ENCODE measurements around the gene STX8. TPM values are rescaled to one million over a fixed set of nuclear protein-coding genes. Genes with fewer than 3 reads are reported as not detected.

Gene STX8
- total RNA-seq, 1 experiment from 2014 or later, result 38.8 TPM

DNA sequence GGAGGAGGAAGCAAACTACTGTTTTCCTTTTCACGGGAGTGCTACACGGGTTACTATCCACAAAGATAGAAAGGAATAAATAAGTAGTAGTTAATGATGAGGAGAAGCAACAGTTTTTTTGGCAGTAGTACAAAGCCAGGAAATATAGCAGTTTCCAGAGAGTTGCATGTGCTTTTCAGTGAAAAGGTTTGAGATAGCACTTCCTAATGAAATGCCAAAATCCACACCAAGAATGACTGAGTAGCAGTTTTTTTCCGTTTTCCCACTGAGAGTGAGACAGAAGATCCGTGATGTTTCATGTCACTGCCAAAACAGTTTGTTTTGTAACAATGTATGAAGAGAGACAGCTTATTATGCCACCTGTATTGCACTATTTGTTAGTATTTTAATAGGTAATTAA is 129.1 kb downstream of the STX8 start:
- Histone ChIP-seq H3K9me3 (ENCODE audit: control insufficient read depth in 1 of 2, insufficient read depth in 1 of 2, low read depth in 1 of 2, low read length in 2 of 2) (no peaks in the 10 kb centered on the region), H3K4me2 (ENCODE audit: low read length) (no peak overlapping the region), H3K9me2 (ENCODE audit: insufficient read depth) (no peaks in the 10 kb centered on the region), H3K36me3 (ENCODE audit: control insufficient read depth in 1 of 2, insufficient read depth in 2 of 2, low read length in 2 of 2) (no peaks in the 10 kb centered on the region), H4K20me1 (ENCODE audit: insufficient read depth) (no peaks in the 10 kb centered on the region), H3K79me2 (ENCODE audit: insufficient read depth, low read length) (no peaks in the 10 kb centered on the region), H3K27ac (ENCODE audit: low read depth, low read length) (no peak overlapping the region), H3K9ac (ENCODE audit: low read length) (no peak overlapping the region), H3K27me3 (ENCODE audit: insufficient read depth, low read length) (no peaks in the 10 kb centered on the region), H2AFZ (ENCODE audit: low read depth, low read length, poor library complexity, severe bottlenecking) (no peak overlapping the region), H3K4me1 (ENCODE audit: control insufficient read depth in 1 of 2, insufficient read depth in 2 of 2, low read length in 2 of 2) (no peaks in the 10 kb centered on the region), H3K4me3 (replicated peaks in 1 of 2; ENCODE audit: low read depth in 1 of 2, low read length in 2 of 2) (no peak overlapping the region)
- ChIA-PET RAD21 (ENCODE audit: low non-redundant PET in 1 of 2, low total read pairs in 2 of 2, uncharacterized antibody in 2 of 2, unreplicated experiment in 2 of 2) (no interaction called here), CTCF (no interaction called here), POLR2A (no interaction called here)
- no peak for ATAC-seq
- BruUV-seq (replicated peaks), result no TSS peak
- no peak for DNase-seq (ENCODE audit: low read depth, low spot score)
- intact Hi-C loops (cut with micrococcal nuclease), result no loop called here
- TF ChIP-seq TCF7L2 (IDR thresholded peaks at IDR 0.05; ENCODE audit: borderline replicate concordance, extremely low read depth, insufficient read depth, insufficient read length) (no peak), SP1 (IDR thresholded peaks at IDR 0.05; ENCODE audit: low read depth) (no peak), JUND (IDR thresholded peaks at IDR 0.05) (no peak), EZH2phosphoT487 (IDR thresholded peaks at IDR 0.05; ENCODE audit: borderline replicate concordance) (no peak), REST (IDR thresholded peaks at IDR 0.05; ENCODE audit: low read depth) (no peak), YY1 (IDR thresholded peaks at IDR 0.05; ENCODE audit: extremely low read depth, insufficient replicate concordance, low read depth, low read length) (no peak), ELF1 (IDR thresholded peaks at IDR 0.05; ENCODE audit: borderline replicate concordance, low read depth) (no peak), CBX3 (IDR thresholded peaks at IDR 0.05; ENCODE audit: low read depth) (no peak), ZFX (IDR thresholded peaks at IDR 0.05) (no peak), RAD21 (IDR thresholded peaks at IDR 0.05; ENCODE audit: low read depth) (no peak)
